H9 (cell line): ENCODE data around the gene BCAS2. TPM values are rescaled to one million over a fixed set of nuclear protein-coding genes. Genes with fewer than 3 reads are reported as not detected.

Experiments
- DNase-seq: peaks from one replicate; pipeline ENCODE4 v3.0.0-alpha.2; 2017
- H2AFZ ChIP-seq: one replicate; pipeline ENCODE4 v1.6.1; 2013; ENCODE audit warnings: mild to moderate bottlenecking, low read length, control low read depth, moderate library complexity
- H2AK5ac ChIP-seq: 2 replicates; pipeline ENCODE4 v1.6.1; 2013; ENCODE audit warnings: low read length, control low read depth, mixed read lengths; ENCODE audit not compliant: insufficient read length
- H2BK120ac ChIP-seq: one replicate; pipeline ENCODE4 v1.6.1; 2013; ENCODE audit warnings: low read depth, mild to moderate bottlenecking, low read length, control low read depth, inconsistent platforms; ENCODE audit not compliant: poor library complexity, severe bottlenecking
- H2BK12ac ChIP-seq: 2 replicates; pipeline ENCODE4 v1.6.1; 2013; ENCODE audit warnings: low read length, control low read depth, mixed read lengths, low read depth; ENCODE audit not compliant: insufficient read length
- H2BK15ac ChIP-seq: 2 replicates; pipeline ENCODE4 v1.6.1; 2013; ENCODE audit warnings: low read depth, low read length, control low read depth
- H2BK20ac ChIP-seq: one replicate; pipeline ENCODE4 v1.6.1; 2013; ENCODE audit warnings: low read depth, mild to moderate bottlenecking, low read length, control low read depth, inconsistent platforms; ENCODE audit not compliant: poor library complexity, severe bottlenecking
- H2BK5ac ChIP-seq: 2 replicates; pipeline ENCODE4 v1.6.1; 2013; ENCODE audit warnings: low read length, control low read depth, mixed read lengths; ENCODE audit not compliant: insufficient read length
- H3K14ac ChIP-seq: 2 replicates; pipeline ENCODE4 v1.6.1; 2013; ENCODE audit warnings: low read length, control low read depth; ENCODE audit not compliant: insufficient read depth
- H3K18ac ChIP-seq: 2 replicates; pipeline ENCODE4 v1.6.1; 2013; ENCODE audit warnings: low read depth, mild to moderate bottlenecking, mixed read lengths, low read length, control low read depth; ENCODE audit not compliant: insufficient read length
- H3K23ac ChIP-seq: 2 replicates; pipeline ENCODE4 v1.6.1; 2013; ENCODE audit warnings: low read length, control low read depth, mixed read lengths, low read depth; ENCODE audit not compliant: insufficient read length
- H3K23me2 ChIP-seq: 2 replicates; pipeline ENCODE4 v1.6.1; 2013; ENCODE audit warnings: low read depth, mild to moderate bottlenecking, mixed read lengths, low read length, control low read depth; ENCODE audit not compliant: insufficient read length, poor library complexity, severe bottlenecking
- H3K27ac ChIP-seq: 2 replicates; pipeline ENCODE4 v1.5.1; 2013; ENCODE audit warnings: low read length, control low read depth, mixed read lengths, low read depth; ENCODE audit not compliant: insufficient read length
- H3K27me3 ChIP-seq: 2 replicates; pipeline ENCODE4 v1.6.1; 2013; ENCODE audit warnings: low read length, control low read depth, inconsistent platforms; ENCODE audit not compliant: insufficient read depth
- H3K4ac ChIP-seq: 2 replicates; pipeline ENCODE4 v1.6.1; 2013; ENCODE audit warnings: low read depth, mild to moderate bottlenecking, control low read depth, inconsistent platforms, low read length, moderate library complexity
- H3K4me1 ChIP-seq: 2 replicates; pipeline ENCODE4 v1.6.1; 2013; ENCODE audit warnings: low read length, control low read depth, inconsistent platforms; ENCODE audit not compliant: insufficient read depth
- H3K4me2 ChIP-seq: 2 replicates; pipeline ENCODE4 v1.6.1; 2013; ENCODE audit warnings: low read length, control low read depth, mixed read lengths; ENCODE audit not compliant: insufficient read length, insufficient read depth
- H3K56ac ChIP-seq: 2 replicates; pipeline ENCODE4 v1.6.1; 2013; ENCODE audit warnings: low read depth, mild to moderate bottlenecking, mixed read lengths, low read length, control low read depth; ENCODE audit not compliant: insufficient read length
- H3K79me1 ChIP-seq: 2 replicates; pipeline ENCODE4 v1.6.1; 2013; ENCODE audit warnings: low read depth, mild to moderate bottlenecking, moderate library complexity, low read length, control low read depth, inconsistent platforms; ENCODE audit not compliant: insufficient read depth, poor library complexity, severe bottlenecking
- H3K79me2 ChIP-seq: 2 replicates; pipeline ENCODE4 v1.6.1; 2013; ENCODE audit warnings: low read length, control low read depth, inconsistent platforms; ENCODE audit not compliant: insufficient read depth
- H3K9ac ChIP-seq: 2 replicates; pipeline ENCODE4 v1.6.1; 2013; ENCODE audit warnings: low read length, control low read depth, mixed read lengths; ENCODE audit not compliant: insufficient read length; ENCODE audit errors: extremely low read depth
- H3K9me3 ChIP-seq: one replicate; pipeline ENCODE4 v1.6.1; 2013; ENCODE audit warnings: low read depth, low read length, inconsistent platforms; ENCODE audit not compliant: control insufficient read depth
- H3T11ph ChIP-seq: one replicate; pipeline ENCODE4 v1.6.1; 2013; ENCODE audit warnings: mild to moderate bottlenecking, low read length, control low read depth, inconsistent platforms
- H4K20me1 ChIP-seq: one replicate; pipeline ENCODE4 v1.6.1; 2013; ENCODE audit not compliant: control insufficient read depth, insufficient read length, insufficient read depth
- H4K5ac ChIP-seq: 2 replicates; pipeline ENCODE4 v1.6.1; 2013; ENCODE audit warnings: low read depth, mild to moderate bottlenecking, mixed read lengths, low read length, control low read depth; ENCODE audit not compliant: insufficient read length
- H4K8ac ChIP-seq: replicated peaks from 2 replicates; pipeline ENCODE4 v1.6.1; 2013; ENCODE audit warnings: low read length, control low read depth, mixed read lengths, low read depth; ENCODE audit not compliant: insufficient read length
- H4K91ac ChIP-seq: 2 replicates; pipeline ENCODE4 v1.6.1; 2013; ENCODE audit warnings: low read depth, mild to moderate bottlenecking, moderate library complexity, mixed read lengths, low read length, control low read depth; ENCODE audit not compliant: insufficient read length
- H3K27ac Mint-ChIP-seq, 3 experiments: 2 replicates in 2 of 3; 3 replicates in 1 of 3; pipeline ENCODE4 v1.8.0; 2020 to 2021; ENCODE audit warnings: mixed read lengths in 3 of 3, mild to moderate bottlenecking in 1 of 3, moderate library complexity in 1 of 3
- H3K27me3 Mint-ChIP-seq: 2 replicates; pipeline ENCODE4 v1.8.0; 2021; ENCODE audit warnings: low read depth, mild to moderate bottlenecking, moderate library complexity, mixed read lengths
- H3K36me3 Mint-ChIP-seq, 3 experiments: 2 replicates in 2 of 3; 3 replicates in 1 of 3; pipeline ENCODE4 v1.8.0; 2020 to 2021; ENCODE audit warnings: low read depth in 3 of 3, mixed read lengths in 3 of 3; ENCODE audit not compliant: insufficient read depth in 1 of 3
- H3K4me1 Mint-ChIP-seq, 2 experiments: 2 replicates each; pipeline ENCODE4 v1.8.0; 2020; ENCODE audit warnings: mixed read lengths in 2 of 2
- H3K4me3 Mint-ChIP-seq, 2 experiments: 2 replicates in 1 of 2; 3 replicates in 1 of 2; pipeline ENCODE4 v1.8.0; 2020 to 2021; ENCODE audit warnings: mild to moderate bottlenecking in 2 of 2, mixed read lengths in 2 of 2, moderate library complexity in 1 of 2
- H3K9me3 Mint-ChIP-seq, 2 experiments: 2 replicates in 1 of 2; 3 replicates in 1 of 2; pipeline ENCODE4 v1.8.0; 2020; ENCODE audit warnings: mild to moderate bottlenecking in 2 of 2, mixed read lengths in 2 of 2, moderate library complexity in 1 of 2
- WGBS: extraction: QIAGEN DNeasy Blood & Tissue Kit; methylation state at CpG from one replicate; pipeline ENCODE4 v1.1.7; 2013; ENCODE audit warnings: missing lambda C conversion rate, low lambda C conversion rate, mixed read lengths; ENCODE audit not compliant: insufficient read length; ENCODE audit errors: extremely low coverage; 5-methylcytosine and 5-hydroxymethylcytosine counted together
- total RNA-seq: library from RNA; stranded (reverse); gene quantifications from 2 replicates; pipeline ENCODE4 v1.2.1, GENCODE V29; 2021
- TF ChIP-seq, protein P1 (sequence below): fragments of 200-600 bp; sonication (generic); conservative IDR thresholded peaks from 3 replicates; pipeline ENCODE4 v1.8.0; 2021; ENCODE audit warnings: antibody characterized with exemption, mild to moderate bottlenecking

Gene BCAS2
- total RNA-seq, 1 experiment from 2014 or later: 72.1 TPM

DNA sequence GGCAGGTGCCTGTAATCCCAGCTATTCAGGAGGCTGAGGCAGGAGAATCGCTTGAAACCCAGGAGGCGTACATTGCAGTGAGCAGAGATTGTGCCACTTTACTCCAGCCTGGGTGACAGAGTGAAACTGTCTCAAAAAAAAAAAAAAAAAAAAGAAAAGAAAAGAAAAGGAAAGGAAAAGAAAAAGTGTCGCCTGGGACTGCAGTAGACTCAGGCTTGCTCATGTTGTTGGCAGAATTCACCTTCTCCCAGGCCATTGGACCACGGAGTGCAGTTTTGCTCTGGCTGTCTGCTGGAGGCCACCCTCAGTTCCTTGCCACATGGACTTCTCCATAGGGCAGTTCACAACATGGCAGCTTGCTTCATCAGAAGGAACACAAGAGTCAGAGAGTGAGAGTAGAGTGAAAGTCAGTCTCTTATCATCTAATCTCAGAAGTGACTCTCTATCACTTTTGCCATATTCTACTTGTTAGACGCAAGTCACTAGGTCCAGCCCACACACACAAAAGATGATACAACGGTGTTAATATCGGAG is 29.2 kb downstream of the BCAS2 start:
- Histone ChIP-seq H2AFZ (no peak overlapping the region), H3T11ph (no peak overlapping the region), H4K8ac (no peak overlapping the region), H2BK15ac (no peak overlapping the region), H2BK120ac (no peak overlapping the region), H2BK12ac (no peak overlapping the region), H4K20me1 (no peaks in the 10 kb centered on the region), H3K56ac (no peak overlapping the region), H3K27me3 (no peaks in the 10 kb centered on the region), H2BK20ac (no peak overlapping the region), H3K23me2 (no peaks in the 10 kb centered on the region), H3K23ac (no peak overlapping the region), H4K5ac (no peak overlapping the region), H3K4me1 (no peaks in the 10 kb centered on the region), H3K9ac (no peak overlapping the region), H2BK5ac (no peak overlapping the region), H3K79me2 (no peaks in the 10 kb centered on the region), H3K79me1 (no peaks in the 10 kb centered on the region), H4K91ac (no peak overlapping the region), H3K14ac (no peak overlapping the region), H3K4ac (no peak overlapping the region), H3K18ac (no peak overlapping the region), H3K4me2 (no peak overlapping the region), H2AK5ac (no peak overlapping the region), H3K9me3 (no peaks in the 10 kb centered on the region), H3K27ac (no peak overlapping the region)
- H3K36me3 Mint-ChIP-seq: no peaks in the 10 kb centered on the region
- TF ChIP-seq, protein P1, sequence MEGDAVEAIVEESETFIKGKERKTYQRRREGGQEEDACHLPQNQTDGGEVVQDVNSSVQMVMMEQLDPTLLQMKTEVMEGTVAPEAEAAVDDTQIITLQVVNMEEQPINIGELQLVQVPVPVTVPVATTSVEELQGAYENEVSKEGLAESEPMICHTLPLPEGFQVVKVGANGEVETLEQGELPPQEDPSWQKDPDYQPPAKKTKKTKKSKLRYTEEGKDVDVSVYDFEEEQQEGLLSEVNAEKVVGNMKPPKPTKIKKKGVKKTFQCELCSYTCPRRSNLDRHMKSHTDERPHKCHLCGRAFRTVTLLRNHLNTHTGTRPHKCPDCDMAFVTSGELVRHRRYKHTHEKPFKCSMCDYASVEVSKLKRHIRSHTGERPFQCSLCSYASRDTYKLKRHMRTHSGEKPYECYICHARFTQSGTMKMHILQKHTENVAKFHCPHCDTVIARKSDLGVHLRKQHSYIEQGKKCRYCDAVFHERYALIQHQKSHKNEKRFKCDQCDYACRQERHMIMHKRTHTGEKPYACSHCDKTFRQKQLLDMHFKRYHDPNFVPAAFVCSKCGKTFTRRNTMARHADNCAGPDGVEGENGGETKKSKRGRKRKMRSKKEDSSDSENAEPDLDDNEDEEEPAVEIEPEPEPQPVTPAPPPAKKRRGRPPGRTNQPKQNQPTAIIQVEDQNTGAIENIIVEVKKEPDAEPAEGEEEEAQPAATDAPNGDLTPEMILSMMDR: no peak
- no peak overlapping the region for H3K27ac Mint-ChIP-seq
- H3K9me3 Mint-ChIP-seq: no peaks in the 10 kb centered on the region
- H3K27me3 Mint-ChIP-seq: no peaks in the 10 kb centered on the region
- H3K4me1 Mint-ChIP-seq: peaks cover 2 to 9% of the 10 kb centered on the region in 2 experiments; a peak in 3 of 4 replicates
- no peak for DNase-seq
- no CpG with 5 or more reads among the region's 7 CpGs for WGBS
- no peak overlapping the region for H3K4me3 Mint-ChIP-seq
